Left lung (tissue), 10 donors: ENCODE results near the gene SCN10A. TPM values are rescaled to one million over a fixed set of nuclear protein-coding genes. Genes with fewer than 3 reads are reported as not detected.

ENCODE experiments used
- ATAC-seq: fragments of 200-7000 bp; cut with Tn5 transposase; one replicate; pipeline ENCODE4 v1.9.1; 2020; ENCODE audit warnings: moderate library complexity
- DNase-seq, 4 donors: peaks; one replicate each; pipeline ENCODE4 v3.0.0-alpha.2; 2013 to 2020
- H3K27ac ChIP-seq, 2 donors: fragments of 200-600 bp; sonication (generic) in 1 of 2; one replicate each; pipeline versions ENCODE4 v1.5.0 to v1.8.0; 2020 to 2021
- H3K27me3 ChIP-seq, 2 donors: fragments of 200-600 bp; sonication (generic) in 1 of 2; one replicate each; pipeline versions ENCODE4 v1.5.0 to v1.8.0; 2020 to 2021
- H3K36me3 ChIP-seq, 2 donors: fragments of 200-600 bp; sonication (generic) in 1 of 2; one replicate each; pipeline versions ENCODE4 v1.5.0 to v1.8.0; 2020 to 2021
- H3K4me1 ChIP-seq, 2 donors: fragments of 200-600 bp; one replicate each; pipeline ENCODE4 v1.8.0; 2021
- H3K4me3 ChIP-seq, 2 donors: fragments of 200-600 bp; sonication (generic) in 1 of 2; one replicate each; pipeline versions ENCODE4 v1.5.0 to v1.8.0; 2020 to 2021; ENCODE audit warnings: mild to moderate bottlenecking in 1 of 2
- H3K9me3 ChIP-seq, 2 donors: fragments of 200-600 bp; sonication (generic) in 1 of 2; one replicate each; pipeline versions ENCODE4 v1.5.0 to v1.8.0; 2020 to 2021
- intact Hi-C, 2 donors: fragments of 100-400 bp; cut with DNase I; formaldehyde crosslinking; loops; one replicate each; pipeline versions ENCODE4 v1.11.2 to v1.14.2; 2022
- polyA plus RNA-seq, 6 donors: library from polyadenylated mRNA; unstranded; fragments of 120-200 nt; gene quantifications; one replicate each; pipeline ENCODE4 v1.2.1, GENCODE V29; 2013; ENCODE audit not compliant: insufficient read length in 6 of 6
- total RNA-seq, 2 donors: library from RNA; stranded (reverse); fragmentation: NEBNext Ultra II Directional; extraction: Animal tissue kit (Norgen Biotek cat#: 25700); gene quantifications; one replicate each; pipeline ENCODE4 v1.2.1, GENCODE V29; 2021
- TF ChIP-seq, protein P1 (sequence below), 2 donors: fragments of 200-600 bp; sonication (generic) in 1 of 2; IDR thresholded peaks; one replicate each; pipeline versions ENCODE4 v1.5.0 to v1.8.0; 2021; ENCODE audit warnings: antibody characterized with exemption in 2 of 2
- donor health status: DM: no; HTN: yes; CAD: no.
- donor health status: DM: no; HTN: no; CAD: no.

SCN10A gene
- total and polyA plus RNA-seq, 8 donors: not detected

DNA sequence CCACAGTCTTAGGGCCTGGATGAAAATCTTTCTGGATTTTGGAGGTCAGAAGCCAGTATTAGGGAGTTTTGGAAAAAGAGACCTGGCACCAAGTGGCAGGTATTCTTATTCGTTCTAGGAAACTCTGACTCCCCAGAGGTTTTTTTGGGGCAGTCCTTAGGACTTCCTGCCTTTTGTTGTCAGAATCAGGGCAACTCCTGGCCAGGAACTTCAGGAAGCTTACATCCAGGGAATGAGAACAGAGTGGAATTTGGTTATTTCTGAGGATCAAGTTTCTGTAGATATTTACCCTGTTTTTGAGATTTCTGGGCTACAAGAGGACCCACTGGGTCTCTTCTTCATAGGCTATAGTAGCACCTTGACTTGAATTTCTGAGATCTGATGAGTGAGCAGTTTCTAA lies 15.5 kb downstream of the SCN10A start:
- Histone ChIP-seq H3K9me3 (no peaks in the 10 kb centered on the region), H3K4me3 (no peak overlapping the region), H3K36me3 (no peaks in the 10 kb centered on the region), H3K27ac (no peak overlapping the region), H3K4me1 (no peaks in the 10 kb centered on the region), H3K27me3 (peaks cover 0 to 9% of the 10 kb centered on the region in 2 donors)
- intact Hi-C loops: no loop called here
- DNase-seq (no peak), ATAC-seq (no peak)
- TF ChIP-seq, protein P1, sequence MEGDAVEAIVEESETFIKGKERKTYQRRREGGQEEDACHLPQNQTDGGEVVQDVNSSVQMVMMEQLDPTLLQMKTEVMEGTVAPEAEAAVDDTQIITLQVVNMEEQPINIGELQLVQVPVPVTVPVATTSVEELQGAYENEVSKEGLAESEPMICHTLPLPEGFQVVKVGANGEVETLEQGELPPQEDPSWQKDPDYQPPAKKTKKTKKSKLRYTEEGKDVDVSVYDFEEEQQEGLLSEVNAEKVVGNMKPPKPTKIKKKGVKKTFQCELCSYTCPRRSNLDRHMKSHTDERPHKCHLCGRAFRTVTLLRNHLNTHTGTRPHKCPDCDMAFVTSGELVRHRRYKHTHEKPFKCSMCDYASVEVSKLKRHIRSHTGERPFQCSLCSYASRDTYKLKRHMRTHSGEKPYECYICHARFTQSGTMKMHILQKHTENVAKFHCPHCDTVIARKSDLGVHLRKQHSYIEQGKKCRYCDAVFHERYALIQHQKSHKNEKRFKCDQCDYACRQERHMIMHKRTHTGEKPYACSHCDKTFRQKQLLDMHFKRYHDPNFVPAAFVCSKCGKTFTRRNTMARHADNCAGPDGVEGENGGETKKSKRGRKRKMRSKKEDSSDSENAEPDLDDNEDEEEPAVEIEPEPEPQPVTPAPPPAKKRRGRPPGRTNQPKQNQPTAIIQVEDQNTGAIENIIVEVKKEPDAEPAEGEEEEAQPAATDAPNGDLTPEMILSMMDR (IDR thresholded peaks at IDR 0.05): no peak

DNA sequence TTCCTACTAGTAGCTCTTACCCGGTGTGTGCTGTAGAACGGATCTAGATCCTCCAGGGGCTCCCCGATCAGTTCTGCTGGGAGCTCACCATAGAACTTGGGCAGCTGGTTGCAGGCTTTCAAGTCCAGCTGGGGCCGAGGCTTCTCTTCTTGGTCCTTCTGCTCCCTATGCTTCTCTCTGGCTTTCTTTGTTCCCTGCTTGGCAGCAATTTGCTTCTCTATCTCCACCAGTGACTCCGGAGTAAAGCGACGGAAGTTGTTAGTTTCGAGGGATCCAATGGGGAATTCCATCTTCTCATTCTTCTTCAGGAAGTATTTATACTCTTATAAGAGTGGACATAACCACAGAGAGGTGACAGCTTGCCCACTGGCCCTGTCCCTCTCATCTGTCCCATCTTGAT lies 22.3 kb downstream of the SCN10A start:
- no peaks in the 10 kb centered on the region for H3K36me3 ChIP-seq
- intact Hi-C loops: no loop called here
- no peak for DNase-seq

DNA sequence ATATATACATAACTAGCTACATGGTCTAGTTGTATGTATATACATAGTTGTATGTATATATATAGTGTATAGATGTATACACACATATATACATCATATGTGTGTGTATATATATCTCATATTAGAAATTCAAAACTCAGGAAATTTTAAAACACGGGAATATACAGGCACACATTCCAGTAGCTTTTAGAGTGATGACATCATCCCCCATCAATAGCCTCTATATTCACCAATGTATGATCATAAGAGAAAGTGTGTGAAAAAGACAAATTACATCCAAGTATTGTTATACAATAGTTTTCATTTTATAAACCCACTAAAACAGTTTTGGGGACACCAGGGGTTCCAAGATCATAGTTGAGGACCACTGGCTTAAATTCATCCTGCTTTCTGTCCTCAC lies 23.0 kb downstream of the SCN10A start:
- Histone ChIP-seq H3K4me3 (no peak overlapping the region), H3K27me3 (peaks cover 0 to 9% of the 10 kb centered on the region in 2 donors)
- intact Hi-C loops: no loop called here

More for the DNA sequence above, 22.3 kb downstream of the SCN10A start:
- ATAC-seq: no peak
- Histone ChIP-seq H3K4me3 (no peak overlapping the region), H3K4me1 (no peaks in the 10 kb centered on the region), H3K27me3 (peaks cover 0 to 9% of the 10 kb centered on the region in 2 donors), H3K9me3 (no peaks in the 10 kb centered on the region), H3K27ac (no peak overlapping the region)
- TF ChIP-seq, protein P1 (IDR thresholded peaks at IDR 0.05): no peak

DNA sequence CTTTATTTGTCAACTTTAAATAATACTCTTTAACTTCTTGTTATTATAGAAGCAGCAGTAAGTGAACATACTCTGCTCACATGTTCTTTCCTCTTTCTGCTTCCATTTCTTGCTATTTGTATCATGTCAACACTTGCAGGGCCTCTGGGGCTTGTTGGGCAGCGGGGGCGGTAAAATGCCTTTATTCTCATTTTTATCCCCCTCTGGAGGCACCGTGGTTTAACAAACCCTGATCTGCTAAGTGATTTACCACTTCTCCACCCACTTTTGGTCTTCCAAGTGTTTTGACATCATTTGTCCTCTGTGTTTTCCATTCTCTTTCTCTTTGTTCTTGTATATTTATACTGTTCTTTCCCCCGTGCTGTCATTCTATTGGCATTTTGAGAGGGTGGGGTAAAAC lies 33.9 kb downstream of the SCN10A start:
- ATAC-seq (no peak), DNase-seq (no peak)
- TF ChIP-seq, protein P1 (IDR thresholded peaks at IDR 0.05): no peak
- Histone ChIP-seq H3K27ac (no peak overlapping the region), H3K4me1 (no peaks in the 10 kb centered on the region), H3K27me3 (no peaks in the 10 kb centered on the region), H3K9me3 (no peaks in the 10 kb centered on the region), H3K4me3 (no peak overlapping the region), H3K36me3 (no peaks in the 10 kb centered on the region)
- intact Hi-C loops: no loop called here

More for the DNA sequence above, 23.0 kb downstream of the SCN10A start:
- TF ChIP-seq, protein P1 (IDR thresholded peaks at IDR 0.05): no peak
- Histone ChIP-seq H3K27ac (no peak overlapping the region), H3K36me3 (no peaks in the 10 kb centered on the region), H3K4me1 (no peaks in the 10 kb centered on the region), H3K9me3 (no peaks in the 10 kb centered on the region)
- DNase-seq (no peak), ATAC-seq (no peak)

DNA sequence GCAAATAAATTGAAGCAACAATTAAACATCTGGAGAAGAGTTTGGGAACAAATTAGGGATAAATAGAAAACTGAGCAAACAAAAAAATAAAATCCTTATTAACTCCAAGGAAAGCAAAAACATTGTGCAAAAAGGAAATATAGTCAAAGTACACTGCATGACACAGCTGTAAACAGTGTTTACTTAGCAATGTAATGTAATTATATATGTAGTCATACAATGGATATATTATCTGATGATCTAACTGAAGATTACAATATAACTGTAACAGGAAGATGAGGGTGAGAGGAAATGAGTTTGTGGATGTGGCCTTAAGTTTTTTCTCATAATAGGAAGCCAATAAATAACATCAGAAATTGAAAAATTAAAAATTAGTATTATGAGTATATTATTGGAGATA lies 42.5 kb downstream of the SCN10A start:
- intact Hi-C loops: no loop called here
- Histone ChIP-seq H3K36me3 (no peaks in the 10 kb centered on the region), H3K4me1 (no peaks in the 10 kb centered on the region), H3K27ac (no peak overlapping the region), H3K9me3 (peaks cover 0 to 3% of the 10 kb centered on the region in 2 donors), H3K4me3 (no peak overlapping the region), H3K27me3 (peaks cover 0 to 9% of the 10 kb centered on the region in 2 donors)
- no peak for DNase-seq
- ATAC-seq: no peak
- TF ChIP-seq, protein P1 (IDR thresholded peaks at IDR 0.05): no peak
